Memory B cell (primary cell): Measurements from ENCODE around the gene NFATC1.
A peak's percentile ranks its signal among the peaks of the same experiment; 100 is the strongest.

Source experiments
- ATAC-seq: fragments of 150-1000 bp; cut with Tn5 transposase; 2 replicates; pipeline ENCODE4 v1.10.0; 2021; ENCODE audit warnings: low read depth, mild to moderate bottlenecking, moderate library complexity
- DNase-seq, 2 donors: peaks; one replicate each; pipeline ENCODE4 v3.0.0; 2022; ENCODE audit warnings: low spot score in 2 of 2
- H3K27ac Mint-ChIP-seq: one replicate; pipeline ENCODE4 v1.8.0; 2022; ENCODE audit warnings: mild to moderate bottlenecking, moderate library complexity, mixed read lengths
- H3K27me3 Mint-ChIP-seq: one replicate; pipeline ENCODE4 v1.8.0; 2022; ENCODE audit warnings: mixed read lengths
- H3K36me3 Mint-ChIP-seq: one replicate; pipeline ENCODE4 v1.8.0; 2022; ENCODE audit warnings: mild to moderate bottlenecking, mixed read lengths
- H3K4me1 Mint-ChIP-seq: one replicate; pipeline ENCODE4 v1.8.0; 2022; ENCODE audit warnings: mixed read lengths
- H3K4me3 Mint-ChIP-seq: one replicate; pipeline ENCODE4 v1.8.0; 2022; ENCODE audit warnings: mild to moderate bottlenecking, moderate library complexity, mixed read lengths
- H3K9me3 Mint-ChIP-seq: one replicate; pipeline ENCODE4 v1.8.0; 2022; ENCODE audit warnings: mixed read lengths

The NFATC1 gene

GRCh38 chr18:79533591-79533990, 137.9 kb downstream of the NFATC1 start:
- Mint-ChIP-seq H3K9me3 (no peaks in the 10 kb centered on the region), H3K36me3 (peaks cover 10% of the 10 kb centered on the region), H3K4me3 (no peak overlapping the region), H3K27me3 (no peaks in the 10 kb centered on the region), H3K4me1 (peaks cover 4% of the 10 kb centered on the region), H3K27ac (no peak overlapping the region)
- DNase-seq (no peak), ATAC-seq (no peak)

GRCh38 chr18:79534356-79534755, 138.6 kb downstream of the NFATC1 start:
- no peak for DNase-seq
- ATAC-seq, result no peak
- no peak overlapping the region for H3K4me3 Mint-ChIP-seq
- no peaks in the 10 kb centered on the region for H3K4me1 Mint-ChIP-seq
- H3K27ac Mint-ChIP-seq, result peak overlapping the region; percentile 3
- H3K9me3 Mint-ChIP-seq, result no peaks in the 10 kb centered on the region
- H3K27me3 Mint-ChIP-seq, result no peaks in the 10 kb centered on the region
- H3K36me3 Mint-ChIP-seq, result peaks cover 9% of the 10 kb centered on the region

GRCh38 chr18:79537758-79538157, 142.0 kb downstream of the NFATC1 start:
- Mint-ChIP-seq H3K9me3 (peaks cover 9% of the 10 kb centered on the region), H3K27ac (no peak overlapping the region), H3K4me1 (peaks cover 8% of the 10 kb centered on the region), H3K4me3 (no peak overlapping the region), H3K36me3 (peaks cover 13% of the 10 kb centered on the region), H3K27me3 (no peaks in the 10 kb centered on the region)
- DNase-seq, result no peak
- ATAC-seq, result no peak

GRCh38 chr18:79538635-79539034, 142.9 kb downstream of the NFATC1 start:
- ATAC-seq, result no peak
- H3K27ac Mint-ChIP-seq, result no peak overlapping the region

GRCh38 chr18:79540161-79540903, 144.6 kb downstream of the NFATC1 start:
- peaks cover 13% of the 10 kb centered on the region for H3K36me3 Mint-ChIP-seq
- H3K9me3 Mint-ChIP-seq, result peaks cover 9% of the 10 kb centered on the region
- ATAC-seq (no peak), DNase-seq (no peak)
- no peaks in the 10 kb centered on the region for H3K27me3 Mint-ChIP-seq
- peaks cover 8% of the 10 kb centered on the region for H3K4me1 Mint-ChIP-seq
- H3K27ac Mint-ChIP-seq, result no peak overlapping the region
- H3K4me3 Mint-ChIP-seq, result no peak overlapping the region

More at GRCh38 chr18:79538635-79539034, 142.9 kb downstream of the NFATC1 start:
- DNase-seq, result no peak
- H3K4me1 Mint-ChIP-seq, result peaks cover 8% of the 10 kb centered on the region
- H3K9me3 Mint-ChIP-seq, result peaks cover 9% of the 10 kb centered on the region
- no peaks in the 10 kb centered on the region for H3K27me3 Mint-ChIP-seq
- H3K4me3 Mint-ChIP-seq, result no peak overlapping the region
- peaks cover 13% of the 10 kb centered on the region for H3K36me3 Mint-ChIP-seq

DNA sequence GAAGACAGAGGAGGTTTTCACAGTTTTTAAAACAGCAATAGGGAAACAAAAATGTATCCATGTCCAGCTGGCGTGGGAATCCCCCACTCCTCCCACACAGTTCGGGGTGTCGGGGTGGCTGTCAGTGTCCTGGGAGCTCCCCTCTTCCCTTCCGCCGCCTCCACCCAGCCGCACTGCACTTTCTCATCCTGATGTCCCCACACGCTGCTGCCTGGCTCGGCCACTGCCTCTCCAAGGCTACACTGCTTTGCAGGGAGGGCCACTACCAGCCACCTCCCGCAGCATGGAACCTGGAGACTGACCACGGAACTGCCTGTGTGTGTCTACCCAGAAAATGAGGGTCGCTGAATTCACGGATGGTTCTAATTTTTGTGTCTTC, 145.2 kb downstream of the NFATC1 start:
- H3K27me3 Mint-ChIP-seq, result no peaks in the 10 kb centered on the region
- no peak for DNase-seq

DNA sequence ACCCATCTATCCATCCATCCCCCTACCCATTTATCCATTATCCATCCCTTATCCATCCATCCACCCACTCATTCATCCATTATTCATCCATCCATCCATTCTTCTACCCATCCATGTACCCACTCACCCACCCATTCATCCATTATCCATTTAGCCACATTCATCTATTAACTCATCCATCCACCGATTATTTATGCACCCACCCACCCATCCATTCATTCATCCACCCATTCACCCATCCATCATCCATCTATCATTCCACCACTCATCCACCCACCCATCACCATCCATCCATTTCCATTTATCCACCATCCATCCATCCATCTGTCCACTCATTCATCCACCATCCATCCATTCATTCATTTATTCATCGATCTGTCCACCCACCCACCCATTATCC, 146.5 kb downstream of the NFATC1 start:
- Mint-ChIP-seq H3K27me3 (peaks cover 2% of the 10 kb centered on the region), H3K27ac (no peak overlapping the region), H3K36me3 (peaks cover 13% of the 10 kb centered on the region), H3K4me1 (peaks cover 8% of the 10 kb centered on the region), H3K4me3 (no peak overlapping the region), H3K9me3 (peaks cover 9% of the 10 kb centered on the region)
- ATAC-seq (no peak), DNase-seq (no peak)

More for the DNA sequence above, 145.2 kb downstream of the NFATC1 start:
- no peak overlapping the region for H3K4me3 Mint-ChIP-seq
- H3K27ac Mint-ChIP-seq, result no peak overlapping the region
- H3K9me3 Mint-ChIP-seq, result peaks cover 9% of the 10 kb centered on the region
- H3K36me3 Mint-ChIP-seq, result peaks cover 13% of the 10 kb centered on the region
- no peak for ATAC-seq
- peaks cover 8% of the 10 kb centered on the region for H3K4me1 Mint-ChIP-seq

DNA sequence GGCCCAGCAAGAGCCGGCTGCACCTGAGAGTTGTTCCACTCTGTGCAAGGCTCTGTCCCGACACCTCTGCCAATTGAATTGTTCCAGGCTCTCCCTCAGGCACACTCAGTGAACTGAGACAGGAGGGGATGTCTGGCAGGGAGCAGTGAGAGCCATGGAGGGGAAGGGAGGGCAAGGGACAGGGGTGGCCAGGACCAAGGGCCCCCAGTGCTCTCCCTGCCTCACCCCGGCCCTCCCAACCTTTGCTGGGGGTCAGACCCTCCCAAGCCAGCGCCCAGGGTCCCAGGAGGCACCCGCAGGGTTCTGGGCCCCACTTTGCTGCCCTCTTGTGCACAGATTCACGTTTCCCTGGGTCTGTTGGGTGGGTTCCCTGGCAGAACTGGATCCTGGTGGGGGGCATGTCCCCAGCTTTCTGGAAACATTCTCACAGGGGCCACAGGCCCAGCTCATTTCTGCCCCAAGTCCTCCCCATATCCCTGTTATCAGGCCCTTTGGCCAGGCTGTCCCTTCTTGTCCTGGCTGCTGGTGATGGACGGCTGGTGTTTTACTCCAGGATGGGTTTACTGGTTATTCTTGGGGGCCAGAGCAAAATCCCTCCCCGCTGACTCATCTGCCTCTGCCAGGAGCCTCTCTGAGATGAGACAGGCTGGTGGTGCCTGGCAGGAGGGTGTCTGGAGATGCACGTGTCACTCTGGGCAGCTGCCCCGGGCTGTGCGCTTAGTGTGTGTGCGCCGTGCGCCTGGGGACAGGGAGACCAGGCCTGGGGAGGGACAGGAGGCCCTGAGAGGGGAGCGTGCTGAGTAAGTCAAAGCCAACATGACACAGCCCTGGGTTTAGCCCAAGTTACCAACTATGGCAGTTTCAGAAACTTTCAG, 147.4 kb downstream of the NFATC1 start:
- Mint-ChIP-seq H3K4me3 (no peak overlapping the region), H3K27me3 (peaks cover 2% of the 10 kb centered on the region), H3K9me3 (peaks cover 9% of the 10 kb centered on the region), H3K36me3 (peaks cover 13% of the 10 kb centered on the region), H3K4me1 (peaks cover 8% of the 10 kb centered on the region), H3K27ac (no peak overlapping the region)
- DNase-seq, result no peak
- ATAC-seq, result no peak

GRCh38 chr18:79543861-79544385, 148.2 kb downstream of the NFATC1 start:
- Mint-ChIP-seq H3K9me3 (peaks cover 9% of the 10 kb centered on the region), H3K36me3 (peaks cover 8% of the 10 kb centered on the region), H3K4me1 (peaks cover 8% of the 10 kb centered on the region), H3K4me3 (no peak overlapping the region), H3K27ac (no peak overlapping the region), H3K27me3 (peaks cover 2% of the 10 kb centered on the region)
- ATAC-seq (no peak), DNase-seq (no peak)

DNA sequence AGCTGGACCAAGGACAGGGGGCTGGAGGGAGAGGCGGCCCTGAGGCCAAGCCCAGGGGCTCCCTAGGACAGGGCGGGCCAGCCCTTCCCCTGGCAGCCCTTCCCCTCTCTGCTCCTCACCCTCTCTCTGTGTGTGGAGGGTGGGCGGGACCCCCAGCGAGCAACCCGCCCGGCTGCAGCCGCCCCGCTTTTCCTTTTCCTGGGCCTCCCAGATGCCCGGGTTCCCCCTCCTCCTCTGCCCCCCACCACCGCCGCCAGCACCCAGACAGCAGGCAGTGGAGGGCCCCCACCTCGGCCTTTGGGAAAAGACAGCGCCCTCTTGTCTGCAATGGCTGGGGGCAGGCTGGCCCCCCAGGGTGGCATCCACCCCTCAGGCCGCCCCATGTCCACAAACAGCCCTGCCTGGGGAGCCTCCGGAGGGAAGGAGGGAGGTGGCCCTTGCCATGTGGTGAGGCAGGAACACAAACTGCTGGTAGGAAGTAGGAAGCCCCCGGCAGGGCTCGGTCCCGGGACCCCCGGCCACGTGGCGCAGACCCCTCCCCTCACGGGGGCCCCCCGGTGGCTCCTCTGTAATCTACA, 148.7 kb downstream of the NFATC1 start:
- Mint-ChIP-seq H3K27ac (no peak overlapping the region), H3K27me3 (peaks cover 2% of the 10 kb centered on the region), H3K4me1 (peaks cover 8% of the 10 kb centered on the region), H3K9me3 (peaks cover 9% of the 10 kb centered on the region), H3K4me3 (no peak overlapping the region), H3K36me3 (peaks cover 8% of the 10 kb centered on the region)
- ATAC-seq, result no peak
- DNase-seq, result no peak

- H3K27me3 Mint-ChIP-seq, result peaks cover 2% of the 10 kb centered on the region
- ATAC-seq (no peak), DNase-seq (no peak)
- peaks cover 4% of the 10 kb centered on the region for H3K36me3 Mint-ChIP-seq
- peaks cover 8% of the 10 kb centered on the region for H3K4me1 Mint-ChIP-seq
- peaks cover 9% of the 10 kb centered on the region for H3K9me3 Mint-ChIP-seq
- H3K27ac Mint-ChIP-seq, result no peak overlapping the region
- no peak overlapping the region for H3K4me3 Mint-ChIP-seq
Observed at GRCh38 chr18:79545255-79545654, 149.5 kb downstream of the NFATC1 start.

DNA sequence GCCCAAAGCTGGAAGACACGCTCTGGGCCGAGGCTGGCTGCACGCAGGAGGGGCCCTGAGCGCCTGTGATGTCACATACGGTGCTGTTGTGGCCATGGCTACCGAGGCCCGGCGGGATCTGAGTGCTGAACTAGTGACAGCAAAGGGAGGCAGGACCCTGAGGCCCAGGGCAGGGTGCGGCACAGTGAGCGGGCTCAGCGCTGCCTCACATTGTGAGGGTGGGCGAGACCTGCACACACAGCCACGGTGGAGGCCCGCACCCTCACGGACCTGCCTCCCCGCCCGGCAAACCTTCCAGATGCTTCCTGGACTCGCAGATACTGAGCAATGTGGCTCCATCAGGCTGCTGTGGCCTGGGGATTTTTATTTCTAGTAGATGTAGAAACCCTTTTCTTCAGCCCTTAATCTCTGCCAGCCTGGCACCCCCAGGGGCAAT, 150.0 kb downstream of the NFATC1 start:
- ATAC-seq (no peak), DNase-seq (no peak)
- H3K27ac Mint-ChIP-seq, result no peak overlapping the region
- peaks cover 2% of the 10 kb centered on the region for H3K36me3 Mint-ChIP-seq
- H3K9me3 Mint-ChIP-seq, result peaks cover 9% of the 10 kb centered on the region
- H3K27me3 Mint-ChIP-seq, result peaks cover 2% of the 10 kb centered on the region
- peaks cover 8% of the 10 kb centered on the region for H3K4me1 Mint-ChIP-seq
- H3K4me3 Mint-ChIP-seq, result no peak overlapping the region

DNA sequence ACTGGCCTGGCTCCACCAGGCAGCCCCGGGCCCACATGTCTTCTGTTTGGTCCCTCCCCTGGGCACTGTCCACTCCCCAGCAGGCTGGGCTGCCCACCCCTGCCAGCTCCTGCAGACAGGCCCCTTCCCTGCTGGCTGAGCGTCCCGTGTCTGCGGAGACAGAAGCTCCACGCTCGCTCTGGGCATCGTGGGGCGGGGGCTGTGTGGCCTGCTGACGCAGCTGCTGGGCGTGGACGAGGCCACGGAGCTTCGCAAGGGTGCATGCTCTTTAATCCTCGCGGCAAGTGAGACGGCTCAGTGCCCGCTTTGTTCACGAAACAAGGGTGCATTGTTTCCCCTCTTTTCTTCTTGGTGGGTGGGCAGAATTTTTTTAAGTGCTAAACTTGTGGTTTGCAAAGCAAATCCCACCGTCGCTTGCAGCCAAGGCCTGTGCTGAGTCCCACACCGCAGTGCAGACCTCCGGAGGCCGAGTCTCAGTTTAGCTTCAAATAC, 151.1 kb downstream of the NFATC1 start:
- no peak overlapping the region for H3K4me3 Mint-ChIP-seq
- H3K27ac Mint-ChIP-seq, result no peak overlapping the region
- H3K36me3 Mint-ChIP-seq, result peaks cover 2% of the 10 kb centered on the region
- no peak for ATAC-seq
- peaks cover 8% of the 10 kb centered on the region for H3K4me1 Mint-ChIP-seq
- H3K27me3 Mint-ChIP-seq, result peaks cover 2% of the 10 kb centered on the region
- H3K9me3 Mint-ChIP-seq, result peaks cover 8% of the 10 kb centered on the region
- DNase-seq, result no peak
